ENCODE results near the gene EXT2. TPM values are rescaled to one million over a fixed set of nuclear protein-coding genes. Genes with fewer than 3 reads are reported as not detected.

EXT2 gene
- total and polyA plus RNA-seq, 2 experiments from 2014 or later: 15.9 to 48.6 TPM

- H3K4me2 ChIP-seq: no peak overlapping the region
- TF ChIP-seq EZH2phosphoT487 (IDR thresholded peaks at IDR 0.05; ENCODE audit: unreplicated experiment): no peak
- Mint-ChIP-seq H3K4me1 (0 out of 3 replicates have a peak, but pooled peaks cover 4% of the 10 kb centered on the region), H3K27me3 (ENCODE audit: insufficient read depth, low read depth, poor library complexity) (no peaks in the 10 kb centered on the region), H3K36me3 (ENCODE audit: low read depth) (peaks cover 18% of the 10 kb centered on the region), H3K27ac (no peak overlapping the region), H3K9me3 (peaks cover 9% of the 10 kb centered on the region; the same call in 2 of the 3 replicates), H3K4me3 (no peak overlapping the region)
- no peak overlapping the region for H2AFZ ChIP-seq
- no peaks in the 10 kb centered on the region for H4K20me1 ChIP-seq (replicated peaks; ENCODE audit: insufficient read depth)
- no peaks in the 10 kb centered on the region for H3K36me3 ChIP-seq (ENCODE audit: insufficient read depth)
- H3K27me3 ChIP-seq (ENCODE audit: insufficient read depth): no peaks in the 10 kb centered on the region
- H3K79me2 ChIP-seq (replicated peaks; ENCODE audit: insufficient read depth): no peaks in the 10 kb centered on the region
- H3K27ac ChIP-seq (ENCODE audit: low read depth): no peak overlapping the region
- no peak overlapping the region for H3K4me3 ChIP-seq
- DNase-seq (ENCODE audit: low spot score) (no peak), ATAC-seq (no peak)
- H3F3A ChIP-seq (replicated peaks; ENCODE audit: low read depth): no peaks in the 10 kb centered on the region
- peaks cover 2% of the 10 kb centered on the region; the same call in 1 of the 2 replicates for H3K9me2 ChIP-seq (ENCODE audit: insufficient read depth)
- H3K4me1 ChIP-seq (ENCODE audit: insufficient read depth): no peaks in the 10 kb centered on the region
Measured at GRCh38 chr11:44082645-44083044, 12.8 kb upstream of the EXT2 start.

GRCh38 chr11:44083433-44083832 lies 12.0 kb upstream of the EXT2 start:
- 0 out of 3 replicates have a peak, but pooled peaks cover 4% of the 10 kb centered on the region for H3K4me1 Mint-ChIP-seq
- peaks cover 4% of the 10 kb centered on the region; the same call in 1 of the 2 replicates for H3K9me2 ChIP-seq (ENCODE audit: insufficient read depth)
- no peaks in the 10 kb centered on the region for H3K4me1 ChIP-seq (ENCODE audit: insufficient read depth)
- H3K27me3 Mint-ChIP-seq (ENCODE audit: insufficient read depth, low read depth, poor library complexity): no peaks in the 10 kb centered on the region
- H3K27me3 ChIP-seq (ENCODE audit: insufficient read depth): no peaks in the 10 kb centered on the region
- peaks cover 11% of the 10 kb centered on the region; the same call in 2 of the 3 replicates for H3K9me3 Mint-ChIP-seq
- no peaks in the 10 kb centered on the region for H3K36me3 ChIP-seq (ENCODE audit: insufficient read depth)
- DNase-seq (ENCODE audit: low spot score): no peak
- no peak overlapping the region for H3K4me2 ChIP-seq
- no peak overlapping the region for H3K4me3 ChIP-seq
- no peaks in the 10 kb centered on the region for H3K79me2 ChIP-seq (replicated peaks; ENCODE audit: insufficient read depth)
- no peaks in the 10 kb centered on the region for H4K20me1 ChIP-seq (replicated peaks; ENCODE audit: insufficient read depth)
- ATAC-seq: no peak
- H3K27ac Mint-ChIP-seq: no peak overlapping the region
- no peak overlapping the region for H3K4me3 Mint-ChIP-seq
- H2AFZ ChIP-seq: no peak overlapping the region
- no peaks in the 10 kb centered on the region for H3F3A ChIP-seq (replicated peaks; ENCODE audit: low read depth)
- H3K36me3 Mint-ChIP-seq (ENCODE audit: low read depth): peaks cover 23% of the 10 kb centered on the region
- no peak for TF ChIP-seq ZNF331 (CRISPR knock-in tag; IDR thresholded peaks at IDR 0.05; ENCODE audit: low read depth)
- no peak for TF ChIP-seq JUNB (IDR thresholded peaks at IDR 0.05; ENCODE audit: unreplicated experiment)
- TF ChIP-seq EZH2phosphoT487 (IDR thresholded peaks at IDR 0.05; ENCODE audit: unreplicated experiment): no peak
- no peak for TF ChIP-seq CREB1 (CRISPR knock-in tag; IDR thresholded peaks at IDR 0.05; ENCODE audit: low read depth)
- TF ChIP-seq POLR2AphosphoS5 (IDR thresholded peaks at IDR 0.05; ENCODE audit: low read depth): no peak
- no peak for TF ChIP-seq ZNF462 (CRISPR knock-in tag; IDR thresholded peaks at IDR 0.05)
- no peak overlapping the region for H3K27ac ChIP-seq (ENCODE audit: low read depth)
